HEK293T (cell line): Measurements from ENCODE around the gene RCHY1.

Source experiments
- BHLHE40 ChIP-seq: fragments of 450-650 bp; IDR thresholded peaks from 2 replicates; pipeline ENCODE4 v1.6.1; 2016; ENCODE audit warnings: mild to moderate bottlenecking, moderate library complexity, borderline replicate concordance
- CTBP1 ChIP-seq: fragments of 450-650 bp; IDR thresholded peaks from 2 replicates; pipeline ENCODE4 v1.6.1; 2016; ENCODE audit warnings: borderline replicate concordance
- ELF4 ChIP-seq: fragments of 450-650 bp; IDR thresholded peaks from 2 replicates; pipeline ENCODE4 v1.6.1; 2017; ENCODE audit warnings: antibody characterized with exemption
- FOXK2 ChIP-seq: fragments of 450-650 bp; IDR thresholded peaks from 2 replicates; pipeline ENCODE4 v1.6.1; 2016; ENCODE audit warnings: mild to moderate bottlenecking
- FOXM1 ChIP-seq: fragments of 450-650 bp; IDR thresholded peaks from 2 replicates; pipeline ENCODE4 v1.6.1; 2017; ENCODE audit warnings: mild to moderate bottlenecking, borderline replicate concordance
- HDGF ChIP-seq: fragments of 450-650 bp; IDR thresholded peaks from 2 replicates; pipeline ENCODE4 v1.6.1; 2017; ENCODE audit warnings: antibody characterized with exemption, borderline replicate concordance
- L3MBTL2 ChIP-seq: fragments of 450-650 bp; conservative IDR thresholded peaks from 2 replicates; pipeline ENCODE4 v1.6.1; 2016; ENCODE audit warnings: mild to moderate bottlenecking
- NFRKB ChIP-seq: fragments of 450-650 bp; IDR thresholded peaks from 2 replicates; pipeline ENCODE4 v1.6.1; 2016; ENCODE audit warnings: mild to moderate bottlenecking, moderate library complexity
- SP1 ChIP-seq: fragments of 450-650 bp; IDR thresholded peaks from 2 replicates; pipeline ENCODE4 v1.6.1; 2017
- SUZ12 ChIP-seq: fragments of 450-650 bp; IDR thresholded peaks from 2 replicates; pipeline ENCODE4 v1.6.1; 2016; ENCODE audit warnings: mild to moderate bottlenecking
- TF ChIP-seq, protein P1 (sequence below): fragments of 450-650 bp; IDR thresholded peaks from 2 replicates; pipeline ENCODE4 v1.6.1; 2016

DNA sequence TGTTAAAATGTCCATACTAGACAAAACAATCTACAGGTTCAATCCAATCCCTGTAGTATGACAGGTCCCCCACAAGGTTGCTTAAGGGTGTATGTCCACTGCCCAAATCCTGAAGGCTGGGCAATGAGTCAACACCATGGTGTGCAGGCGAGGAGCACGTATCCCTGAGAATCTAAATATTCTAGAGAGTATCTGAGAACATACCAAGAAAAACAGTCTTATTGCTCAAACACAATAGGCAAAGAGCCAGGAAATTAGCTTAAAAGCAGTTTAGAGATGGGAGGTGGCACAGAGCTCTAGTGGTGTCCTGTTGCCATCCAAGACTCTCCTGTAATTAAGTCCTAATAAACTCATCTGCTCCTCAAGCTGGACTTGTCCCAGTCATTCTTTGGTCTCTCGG lies 37.0 kb downstream of the RCHY1 start:
- no peak for TF ChIP-seq BHLHE40
- TF ChIP-seq, protein P1, sequence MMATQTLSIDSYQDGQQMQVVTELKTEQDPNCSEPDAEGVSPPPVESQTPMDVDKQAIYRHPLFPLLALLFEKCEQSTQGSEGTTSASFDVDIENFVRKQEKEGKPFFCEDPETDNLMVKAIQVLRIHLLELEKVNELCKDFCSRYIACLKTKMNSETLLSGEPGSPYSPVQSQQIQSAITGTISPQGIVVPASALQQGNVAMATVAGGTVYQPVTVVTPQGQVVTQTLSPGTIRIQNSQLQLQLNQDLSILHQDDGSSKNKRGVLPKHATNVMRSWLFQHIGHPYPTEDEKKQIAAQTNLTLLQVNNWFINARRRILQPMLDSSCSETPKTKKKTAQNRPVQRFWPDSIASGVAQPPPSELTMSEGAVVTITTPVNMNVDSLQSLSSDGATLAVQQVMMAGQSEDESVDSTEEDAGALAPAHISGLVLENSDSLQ: no peak
- no peak for TF ChIP-seq SUZ12
- TF ChIP-seq SP1: no peak
- TF ChIP-seq CTBP1: no peak
- no peak for TF ChIP-seq FOXM1
- TF ChIP-seq ELF4: no peak
- no peak for TF ChIP-seq NFRKB
- TF ChIP-seq FOXK2: no peak
- no peak for TF ChIP-seq HDGF
- no peak for TF ChIP-seq L3MBTL2
